H1 (cell line): ENCODE results near the gene RFX2. TPM values are rescaled to one million over a fixed set of nuclear protein-coding genes. Genes with fewer than 3 reads are reported as not detected.

ENCODE experiments used
- CTCF ChIA-PET: fragments of 300-600 bp; sonication (Branson Sonifier 250); formaldehyde crosslinking; loops from one replicate; lab custom pipeline; 2021; ENCODE audit not compliant: partially characterized antibody; lab: Charles Lee
- POLR2A ChIA-PET: fragments of 300-600 bp; sonication (Branson Sonifier 250); formaldehyde crosslinking; loops from one replicate; lab custom pipeline; 2021; ENCODE audit warnings: inconsistent platforms; ENCODE audit not compliant: partially characterized antibody; lab: Charles Lee
- DNase-seq, 2 experiments: peaks; one replicate each; pipeline versions ENCODE4 v3.0.0 to v3.0.0-alpha.2; 2010 to 2022; ENCODE audit warnings: low spot score in 2 of 2, low read depth in 1 of 2, mixed read lengths in 1 of 2
- FAIRE-seq: peaks from 2 replicates; lab custom pipeline; 2011; peaks lifted over from hg19 to GRCh38; lab: Jason Lieb, UNC
- H2AFZ ChIP-seq: 2 replicates; pipeline ENCODE4 v1.8.1; 2012; ENCODE audit warnings: low read length, inconsistent platforms
- H2AK5ac ChIP-seq: 2 replicates; pipeline ENCODE4 v1.6.1; 2013; ENCODE audit warnings: low read depth, low read length
- H2BK120ac ChIP-seq: replicated peaks from 2 replicates; pipeline ENCODE3; 2013; ENCODE audit warnings: low read depth, low read length, inconsistent platforms
- H2BK12ac ChIP-seq: 2 replicates; pipeline ENCODE4 v1.6.1; 2013; ENCODE audit warnings: low read depth, low read length
- H2BK15ac ChIP-seq: 2 replicates; pipeline ENCODE4 v1.6.1; 2013; ENCODE audit warnings: low read length
- H2BK20ac ChIP-seq: 2 replicates; pipeline ENCODE4 v1.6.1; 2013; ENCODE audit warnings: low read length
- H2BK5ac ChIP-seq: 2 replicates; pipeline ENCODE4 v1.6.1; 2013; ENCODE audit warnings: low read depth, low read length
- H3K14ac ChIP-seq: 2 replicates; pipeline ENCODE4 v1.6.1; 2013; ENCODE audit warnings: inconsistent platforms; ENCODE audit not compliant: insufficient read length
- H3K18ac ChIP-seq: 2 replicates; pipeline ENCODE4 v1.6.1; 2013; ENCODE audit warnings: low read length; ENCODE audit errors: extremely low read depth
- H3K23ac ChIP-seq: 2 replicates; pipeline ENCODE4 v1.6.1; 2013; ENCODE audit warnings: inconsistent platforms; ENCODE audit not compliant: insufficient read length
- H3K23me2 ChIP-seq: 2 replicates; pipeline ENCODE4 v1.6.1; 2013; ENCODE audit warnings: low read depth, low read length
- H3K27ac ChIP-seq: 2 replicates; pipeline ENCODE4 v1.6.1; 2011; ENCODE audit warnings: low read depth, low read length, inconsistent platforms
- H3K27me3 ChIP-seq, 4 experiments: replicated peaks in 1 of 4; 1 replicate in 1 of 4; 2 replicates in 3 of 4; pipeline versions ENCODE4 v1.6.1 to v1.8.1; 2011 to 2013; ENCODE audit warnings: low read length in 3 of 4, mild to moderate bottlenecking in 3 of 4, inconsistent platforms in 2 of 4, mixed read lengths in 2 of 4, moderate library complexity in 1 of 4; ENCODE audit not compliant: control insufficient read depth in 3 of 4, insufficient read depth in 3 of 4; ENCODE audit errors: extremely low read depth in 1 of 4
- H3K36me3 ChIP-seq, 4 experiments: 2 replicates each; pipeline versions ENCODE4 v1.6.1 to v1.8.1; 2011 to 2013; ENCODE audit warnings: mild to moderate bottlenecking in 4 of 4, low read length in 3 of 4, moderate library complexity in 2 of 4, control low read depth in 1 of 4, inconsistent platforms in 1 of 4; ENCODE audit not compliant: insufficient read depth in 4 of 4, control insufficient read depth in 2 of 4
- H3K4ac ChIP-seq: replicated peaks from 2 replicates; pipeline ENCODE3; 2013; ENCODE audit warnings: low read length, low read depth, mixed read lengths, inconsistent platforms; ENCODE audit not compliant: insufficient read length
- H3K4me1 ChIP-seq, 4 experiments: replicated peaks in 1 of 4; 1 replicate in 1 of 4; 2 replicates in 3 of 4; pipeline versions ENCODE4 v1.6.1 to v1.8.1; 2011 to 2013; ENCODE audit warnings: low read length in 3 of 4, inconsistent platforms in 2 of 4, mixed read lengths in 1 of 4; ENCODE audit not compliant: insufficient read depth in 4 of 4, control insufficient read depth in 3 of 4
- H3K4me2 ChIP-seq, 2 experiments: 2 replicates each; pipeline versions ENCODE4 v1.6.1 to v1.8.1; 2011 to 2013; ENCODE audit warnings: low read depth in 2 of 2, low read length in 2 of 2, control low read depth in 1 of 2, inconsistent platforms in 1 of 2, mild to moderate bottlenecking in 1 of 2; ENCODE audit not compliant: insufficient read depth in 1 of 2
- H3K4me3 ChIP-seq, 4 experiments: fragments of 200-600, 300-600 bp in 1 of 4; sonication (generic), shearing (Covaris generic), sonication (Bioruptor Twin) in 1 of 4; 2 replicates each; pipeline versions ENCODE4 v1.5.1 to v1.8.1; 2011 to 2016; ENCODE audit warnings: low read length in 4 of 4, low read depth in 3 of 4, control low read depth in 2 of 4, inconsistent platforms in 2 of 4, mild to moderate bottlenecking in 2 of 4, mixed read lengths in 1 of 4, moderate library complexity in 1 of 4; ENCODE audit not compliant: insufficient read depth in 2 of 4; ENCODE audit errors: extremely low read depth in 1 of 4
- H3K56ac ChIP-seq: replicated peaks from 2 replicates; pipeline ENCODE3; 2013; ENCODE audit warnings: low read depth, mild to moderate bottlenecking, mixed read lengths, low read length, inconsistent platforms; ENCODE audit not compliant: insufficient read length
- H3K79me1 ChIP-seq: 2 replicates; pipeline ENCODE4 v1.6.1; 2013; ENCODE audit warnings: low read depth, low read length, control low read depth
- H3K79me2 ChIP-seq, 2 experiments: 2 replicates each; pipeline versions ENCODE4 v1.6.1 to v1.8.1; 2012 to 2013; ENCODE audit warnings: low read length in 2 of 2, mild to moderate bottlenecking in 2 of 2, inconsistent platforms in 1 of 2; ENCODE audit not compliant: insufficient read depth in 2 of 2, control insufficient read depth in 1 of 2
- H3K9ac ChIP-seq, 4 experiments: replicated peaks in 1 of 4; 1 replicate in 1 of 4; 2 replicates in 3 of 4; pipeline versions ENCODE4 v1.6.1 to v1.8.1; 2011 to 2013; ENCODE audit warnings: low read depth in 3 of 4, low read length in 3 of 4, control low read depth in 2 of 4, mild to moderate bottlenecking in 2 of 4, moderate library complexity in 2 of 4, inconsistent platforms in 1 of 4; ENCODE audit errors: extremely low read depth in 1 of 4
- H3K9me3 ChIP-seq, 2 experiments: 2 replicates each; pipeline versions ENCODE4 v1.6.1 to v1.8.1; 2012 to 2013; ENCODE audit warnings: mild to moderate bottlenecking in 2 of 2, moderate library complexity in 2 of 2, control low read depth in 1 of 2, inconsistent platforms in 1 of 2, low read depth in 1 of 2, low read length in 1 of 2, mixed read lengths in 1 of 2; ENCODE audit not compliant: insufficient read depth in 2 of 2
- H4K20me1 ChIP-seq, 2 experiments: replicated peaks in 1 of 2; 2 replicates each; pipeline versions ENCODE3 to v1.8.1; 2011 to 2013; ENCODE audit warnings: inconsistent platforms in 2 of 2, low read length in 2 of 2, mild to moderate bottlenecking in 1 of 2; ENCODE audit not compliant: insufficient read depth in 2 of 2, control insufficient read depth in 1 of 2
- H4K5ac ChIP-seq: 2 replicates; pipeline ENCODE4 v1.6.1; 2013; ENCODE audit warnings: low read length, low read depth, mixed read lengths, inconsistent platforms; ENCODE audit not compliant: insufficient read length
- H4K8ac ChIP-seq: 2 replicates; pipeline ENCODE4 v1.8.0; 2013; ENCODE audit warnings: mild to moderate bottlenecking, moderate library complexity, low read length, inconsistent platforms; ENCODE audit not compliant: insufficient read depth; ENCODE audit errors: extremely low read depth
- H4K91ac ChIP-seq: replicated peaks from 2 replicates; pipeline ENCODE3; 2013; ENCODE audit warnings: low read length, mixed read lengths, inconsistent platforms; ENCODE audit not compliant: insufficient read length
- BACH1 ChIP-seq: IDR thresholded peaks from 2 replicates; pipeline ENCODE4 v1.6.1; 2012; ENCODE audit warnings: low read length, improper control_type of control experiment
- RFX5 ChIP-seq: IDR thresholded peaks from 2 replicates; pipeline ENCODE4 v1.6.1; 2011; ENCODE audit warnings: low read depth, low read length, improper control_type of control experiment, borderline replicate concordance
- SAP30 ChIP-seq: fragments of 300-600 bp; sonication (generic); IDR thresholded peaks from 2 replicates; pipeline ENCODE4 v1.7.1; 2012; ENCODE audit warnings: low read length, moderate library complexity, mild to moderate bottlenecking, inconsistent platforms; ENCODE audit not compliant: insufficient read depth, insufficient replicate concordance
- SP2 ChIP-seq: IDR thresholded peaks from 2 replicates; pipeline ENCODE4 v1.6.1; 2012; ENCODE audit warnings: mild to moderate bottlenecking, low read length, inconsistent platforms
- WGBS, 2 experiments: shearing (Covaris generic) in 1 of 2; methylation state at CpG; one replicate each; pipeline versions ENCODE4 v1.1.6 to v1.1.7; 2013 to 2015; ENCODE audit warnings: low lambda C conversion rate in 2 of 2, mixed read lengths in 2 of 2, inconsistent platforms in 1 of 2, low coverage in 1 of 2, missing lambda C conversion rate in 1 of 2; ENCODE audit not compliant: insufficient replicate concordance in 2 of 2, insufficient coverage in 1 of 2, insufficient read length in 1 of 2; ENCODE audit errors: extremely low coverage in 1 of 2, missing lambda C conversion rate in 1 of 2; 5-methylcytosine and 5-hydroxymethylcytosine counted together
- polyA plus RNA-seq, 7 experiments: library from polyadenylated mRNA; depleted of rRNA in 3 of 7; stranded (reverse) in 5 of 7; unstranded in 2 of 7; fragments of >200 nt in 5 of 7; fragments of 200-250 nt in 2 of 7; gene quantifications; 1 replicate in 5 of 7; 2 replicates in 1 of 7; 4 replicates in 1 of 7; pipeline versions ENCODE4 v1.2.1 to v1.2.3, GENCODE V29; 2011 to 2013; ENCODE audit warnings: missing spikeins in 2 of 7, mixed read lengths in 2 of 7
- total RNA-seq: library from RNA; stranded (reverse); fragmentation: NEBNext Ultra II Directional; extraction: Animal tissue kit (Norgen Biotek cat#: 25700); gene quantifications from 2 replicates; pipeline ENCODE4 v1.2.1, GENCODE V29; 2021

RFX2 gene
- total and polyA plus RNA-seq, 2 of the 8 experiments (the other 6 are each of a cell fraction or from before 2014, with no cell fraction given): 4.8 to 5.3 TPM

DNA sequence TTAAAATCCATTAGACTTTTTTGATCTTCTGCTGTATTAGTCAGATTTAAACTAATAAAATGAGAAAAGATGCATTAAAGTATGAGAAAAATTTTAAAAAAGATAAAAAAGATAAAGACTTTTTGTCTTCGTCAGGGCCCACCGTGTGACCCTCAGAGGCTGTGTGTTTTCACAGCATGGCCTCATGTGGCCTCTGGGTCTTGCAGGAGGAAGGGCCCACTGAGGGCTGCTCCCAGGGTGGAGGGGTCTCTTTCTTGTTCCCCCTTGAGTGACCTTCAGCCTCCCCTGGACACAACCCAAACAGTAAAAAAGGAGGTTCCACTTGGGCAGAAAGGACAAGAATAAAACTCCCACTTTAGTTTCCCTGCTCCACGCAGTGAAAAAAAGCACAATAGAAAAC lies 75.3 kb downstream of the RFX2 start:
- no peak overlapping the region for H2BK120ac ChIP-seq
- no peaks in the 10 kb centered on the region for H3K79me2 ChIP-seq
- no peak for FAIRE-seq
- WGBS, 2 experiments: 79% methylated on average over 3 of the region's 3 CpGs; no CpG with 5 or more reads in 1 of the 2 experiments
- H2BK12ac ChIP-seq: no peak overlapping the region
- no peak overlapping the region for H3K4me2 ChIP-seq
- POLR2A ChIA-PET: interaction anchor here (0.5 kb wide), 1 partner anchor 64 kb away, joined by 4 read pairs; no protein-coding TSS in a partner anchor
- H4K5ac ChIP-seq: no peak overlapping the region
- H4K8ac ChIP-seq: no peak overlapping the region
- no peaks in the 10 kb centered on the region for H3K27me3 ChIP-seq
- H3K18ac ChIP-seq: no peak overlapping the region
- H3K79me1 ChIP-seq: no peaks in the 10 kb centered on the region
- no peak overlapping the region for H2AK5ac ChIP-seq
- H3K4me3 ChIP-seq: no peak overlapping the region
- TF ChIP-seq SP2 (no peak), SAP30 (no peak), BACH1 (no peak), RFX5 (no peak)
- no peak overlapping the region for H2BK5ac ChIP-seq
- no peak overlapping the region for H3K56ac ChIP-seq
- no peaks in the 10 kb centered on the region for H3K23me2 ChIP-seq
- no peak overlapping the region for H3K27ac ChIP-seq
- H3K4me1 ChIP-seq: no peaks in the 10 kb centered on the region
- no peak overlapping the region for H3K9ac ChIP-seq
- DNase-seq: no peak
- H3K36me3 ChIP-seq: no peaks in the 10 kb centered on the region
- H2AFZ ChIP-seq: no peak overlapping the region
- H3K4ac ChIP-seq: no peak overlapping the region
- no peak overlapping the region for H2BK15ac ChIP-seq
- CTCF ChIA-PET: interaction anchor here (0.8 to 5.2 kb wide), 5 partner anchors 12 to 47 kb away, joined by 3 to 25 read pairs (median 3); no protein-coding TSS in a partner anchor
- H3K23ac ChIP-seq: no peak overlapping the region
- no peak overlapping the region for H3K14ac ChIP-seq
- no peaks in the 10 kb centered on the region for H4K20me1 ChIP-seq
- no peak overlapping the region for H4K91ac ChIP-seq
- no peak overlapping the region for H2BK20ac ChIP-seq
- H3K9me3 ChIP-seq: no peaks in the 10 kb centered on the region
